Measurements from ENCODE around the gene MALAT1. TPM values are rescaled to one million over a fixed set of nuclear protein-coding genes. Genes with fewer than 3 reads are reported as not detected.
"Not testable (repeated sequence)": the region's sequence is repeated elsewhere in the genome, so short reads cannot be mapped to it uniquely, and the experiment has no call there.

The MALAT1 gene
- total RNA-seq, 2 experiments from 2014 or later = 3,446 to 5,974 TPM

GRCh38 chr11:65459552-65459951 is 39.3 kb upstream of the MALAT1 start:
- Histone ChIP-seq H3K9me2 (ENCODE audit: insufficient read depth, low read length) (no peaks in the 10 kb centered on the region), H3K4me3 (ENCODE audit: low read depth, low read length, poor library complexity, severe bottlenecking) (no peak overlapping the region), H3K9me3 (ENCODE audit: low read length) (no peaks in the 10 kb centered on the region), H3K4me2 (ENCODE audit: low read length) (no peak overlapping the region), H3K4me1 (ENCODE audit: insufficient read depth, low read length, poor library complexity, severe bottlenecking) (peaks cover 33% of the 10 kb centered on the region), H3K79me2 (ENCODE audit: insufficient read depth, low read depth, low read length) (peaks cover 38% of the 10 kb centered on the region; the same call in 1 of the 2 replicates), H2AFZ (ENCODE audit: low read length) (no peak overlapping the region), H3K36me3 (ENCODE audit: insufficient read depth, low read length) (peaks cover 14% of the 10 kb centered on the region), H4K20me1 (ENCODE audit: insufficient read depth, low read length) (no peaks in the 10 kb centered on the region), H3K27ac (ENCODE audit: low read depth, low read length, poor library complexity, severe bottlenecking) (no peak overlapping the region)
- no peak for DNase-seq (ENCODE audit: low spot score)
- intact Hi-C loops (cut with micrococcal nuclease; ENCODE audit: unreplicated experiment) = no loop called here
- ChIA-PET CTCF (ENCODE audit: unreplicated experiment) (interaction anchor here (1.7 kb wide), 1 partner anchor 9 kb away, joined by 5 read pairs; no protein-coding TSS in a partner anchor), POLR2A (interaction anchor here (1.1 to 2.7 kb wide), 4 partner anchors 9 to 40 kb away, joined by 3 to 8 read pairs (median 4); partner anchors contain the start of gene MALAT1)
- TF ChIP-seq EZH2phosphoT487 (IDR thresholded peaks at IDR 0.05; ENCODE audit: borderline replicate concordance, low read depth, low read length) = no peak
- TF ChIP-seq CTCF (conservative IDR thresholded peaks at IDR 0.05; ENCODE audit: low read length) = no peak
- BruUV-seq (replicated peaks) = no TSS peak

- intact Hi-C loops (cut with micrococcal nuclease; ENCODE audit: unreplicated experiment); H3K9me2 ChIP-seq (ENCODE audit: insufficient read depth, low read length); H3K9me3 ChIP-seq (ENCODE audit: low read length); CTCF ChIA-PET (ENCODE audit: unreplicated experiment); H2AFZ ChIP-seq (ENCODE audit: low read length); H3K4me2 ChIP-seq (ENCODE audit: low read length); H3K36me3 ChIP-seq (ENCODE audit: insufficient read depth, low read length); DNase-seq (ENCODE audit: low spot score); H3K79me2 ChIP-seq (ENCODE audit: insufficient read depth, low read depth, low read length); H3K27ac ChIP-seq (ENCODE audit: low read depth, low read length, poor library complexity, severe bottlenecking); H3K4me3 ChIP-seq (ENCODE audit: low read depth, low read length, poor library complexity, severe bottlenecking); H4K20me1 ChIP-seq (ENCODE audit: insufficient read depth, low read length); BruUV-seq (replicated peaks): not testable (repeated sequence)
- POLR2A ChIA-PET = interaction anchor here (0.7 to 1.0 kb wide), 3 partner anchors 10 to 48 kb away, joined by 4 to 7 read pairs (median 4); no protein-coding TSS in a partner anchor
- H3K4me1 ChIP-seq (ENCODE audit: insufficient read depth, low read length, poor library complexity, severe bottlenecking) = peaks cover 16% of the 10 kb centered on the region
Measured at GRCh38 chr11:65465471-65465870, 33.4 kb upstream of the MALAT1 start.

GRCh38 chr11:65467306-65467705 is 31.5 kb upstream of the MALAT1 start:
- peak; percentile 67 for TF ChIP-seq CTCF (conservative IDR thresholded peaks at IDR 0.05; ENCODE audit: low read length)
- H3K4me1 ChIP-seq (ENCODE audit: insufficient read depth, low read length, poor library complexity, severe bottlenecking) = peaks cover 34% of the 10 kb centered on the region
- H3K27ac ChIP-seq (ENCODE audit: low read depth, low read length, poor library complexity, severe bottlenecking); H2AFZ ChIP-seq (ENCODE audit: low read length); H3K36me3 ChIP-seq (ENCODE audit: insufficient read depth, low read length); H3K79me2 ChIP-seq (ENCODE audit: insufficient read depth, low read depth, low read length); H3K4me3 ChIP-seq (ENCODE audit: low read depth, low read length, poor library complexity, severe bottlenecking); BruUV-seq (replicated peaks); H3K4me2 ChIP-seq (ENCODE audit: low read length); H3K9me2 ChIP-seq (ENCODE audit: insufficient read depth, low read length); DNase-seq (ENCODE audit: low spot score); H3K9me3 ChIP-seq (ENCODE audit: low read length); intact Hi-C loops (cut with micrococcal nuclease; ENCODE audit: unreplicated experiment); CTCF ChIA-PET (ENCODE audit: unreplicated experiment); H4K20me1 ChIP-seq (ENCODE audit: insufficient read depth, low read length): not testable (repeated sequence)
- POLR2A ChIA-PET = interaction anchor here (1.3 kb wide), 1 partner anchor 10 kb away, joined by 8 read pairs; no protein-coding TSS in a partner anchor

Data from OCI-LY7 (cell line).